G401.6 (cell line): ENCODE data around the gene STC2.
"Not testable (repeated sequence)": the region's sequence is repeated elsewhere in the genome, so short reads cannot be mapped to it uniquely, and the experiment has no call there.

Experiments used
- FAIRE-seq: peaks from 2 replicates; lab custom pipeline; 2012; peaks lifted over from hg19 to GRCh38; lab: Jason Lieb, UNC

The STC2 gene

DNA sequence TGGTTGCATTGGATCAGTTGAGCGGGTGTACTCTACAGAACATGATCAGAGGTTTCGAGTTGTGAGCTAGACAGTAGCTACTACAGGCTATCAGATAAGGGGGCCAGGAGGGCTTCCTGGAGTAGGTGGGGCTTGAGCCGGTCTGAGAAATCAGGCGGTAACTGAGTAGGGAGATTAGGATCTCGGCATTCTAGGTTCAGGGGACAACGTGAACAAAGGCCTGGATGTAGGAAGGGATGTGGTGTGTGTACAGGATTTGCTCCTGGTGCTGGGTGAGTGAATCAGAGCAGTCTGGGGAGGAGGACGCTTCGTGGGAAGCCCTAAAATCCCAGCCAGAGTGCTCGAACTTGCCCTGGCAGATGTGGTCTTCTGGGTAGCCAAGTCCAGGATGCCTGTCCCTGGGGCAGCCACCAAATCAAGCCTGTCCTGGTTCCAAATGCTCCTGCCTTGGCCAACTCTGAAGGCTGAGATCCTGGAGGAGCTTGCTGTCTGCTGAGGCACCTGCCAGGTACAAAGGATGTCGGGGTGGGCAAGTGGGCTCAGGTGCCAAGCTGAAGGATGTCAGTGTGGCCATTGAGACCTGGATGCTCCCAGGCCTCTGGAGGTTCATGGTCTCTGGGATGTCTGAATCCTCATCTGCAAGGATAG, 33.4 kb downstream of the STC2 start:
- FAIRE-seq: no peak

DNA sequence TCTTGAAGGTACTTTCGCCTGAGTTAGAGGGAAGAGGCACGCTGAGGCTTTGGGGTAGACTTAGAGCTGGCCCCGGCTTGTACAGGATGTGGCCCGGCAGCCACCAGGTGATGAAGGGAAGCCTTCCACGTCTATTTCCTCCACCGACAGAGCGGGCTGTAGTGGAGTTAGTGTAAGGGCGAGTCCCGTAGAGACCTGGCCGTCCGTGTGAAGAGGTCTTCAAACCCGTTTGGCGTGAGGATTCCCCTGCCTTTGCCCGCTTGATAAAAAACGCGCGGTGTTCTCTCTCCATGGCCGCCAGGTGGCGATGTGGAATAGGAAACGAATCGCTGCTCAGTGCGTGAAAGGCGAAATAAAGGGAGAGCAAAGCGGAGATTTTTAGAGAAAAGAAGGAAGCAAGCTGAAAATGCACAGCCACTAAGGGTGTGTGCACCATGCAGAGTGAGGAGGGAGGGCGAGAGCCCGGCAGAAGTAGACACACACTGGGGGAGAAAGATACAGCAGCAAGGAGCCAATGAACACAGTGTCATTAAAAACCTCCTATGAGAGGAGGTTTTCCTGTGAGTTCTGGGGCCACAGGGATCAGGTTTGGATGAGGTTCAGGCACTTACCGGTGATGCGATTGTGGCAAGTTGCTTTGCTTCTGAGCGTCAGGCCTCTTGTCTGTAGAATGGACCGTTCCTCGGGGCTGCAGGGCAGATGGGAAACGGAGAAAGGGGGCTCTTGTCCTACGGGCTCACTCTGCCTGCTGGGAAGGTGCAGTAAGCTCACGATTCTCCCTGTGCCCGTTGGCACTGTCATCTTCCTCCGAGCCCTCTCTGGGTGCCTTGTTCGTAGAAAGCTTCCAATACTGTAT, 34.2 kb downstream of the STC2 start:
- FAIRE-seq: peak; percentile 76

GRCh38 chr5:173291722-173292658, 36.2 kb downstream of the STC2 start:
- FAIRE-seq: no peak

DNA sequence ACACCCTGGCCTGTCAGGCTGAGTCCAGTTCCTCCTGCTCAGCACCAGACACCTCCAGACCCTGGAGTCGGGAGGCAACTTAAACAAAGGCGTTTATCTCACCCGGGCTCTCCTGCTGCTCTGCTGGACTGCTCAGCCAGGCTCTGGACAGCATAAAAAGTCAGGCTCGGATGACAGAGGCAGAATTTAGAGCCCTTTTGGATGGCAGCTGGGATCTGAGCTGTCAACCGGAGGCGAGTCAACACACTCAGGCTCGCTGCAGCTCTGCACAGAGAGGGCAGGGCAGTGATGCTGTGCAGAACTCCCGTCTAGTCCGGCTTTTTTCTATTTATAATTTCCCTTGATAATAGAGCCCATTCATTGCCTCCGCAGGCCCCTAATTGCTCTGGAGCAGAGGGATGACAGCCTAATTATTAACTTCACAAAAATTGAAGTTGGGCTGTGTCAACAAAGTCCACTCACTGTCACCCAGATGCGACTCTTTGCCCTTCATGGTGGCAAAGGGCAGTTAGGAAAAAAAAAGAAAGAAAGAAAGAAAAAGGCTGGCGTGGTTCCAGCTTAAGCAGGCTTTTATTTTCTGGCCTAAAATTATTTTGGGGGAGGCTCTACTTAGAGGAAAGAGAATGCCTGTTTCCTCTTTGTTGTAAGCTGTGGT, 37.6 kb downstream of the STC2 start:
- FAIRE-seq: no peak

DNA sequence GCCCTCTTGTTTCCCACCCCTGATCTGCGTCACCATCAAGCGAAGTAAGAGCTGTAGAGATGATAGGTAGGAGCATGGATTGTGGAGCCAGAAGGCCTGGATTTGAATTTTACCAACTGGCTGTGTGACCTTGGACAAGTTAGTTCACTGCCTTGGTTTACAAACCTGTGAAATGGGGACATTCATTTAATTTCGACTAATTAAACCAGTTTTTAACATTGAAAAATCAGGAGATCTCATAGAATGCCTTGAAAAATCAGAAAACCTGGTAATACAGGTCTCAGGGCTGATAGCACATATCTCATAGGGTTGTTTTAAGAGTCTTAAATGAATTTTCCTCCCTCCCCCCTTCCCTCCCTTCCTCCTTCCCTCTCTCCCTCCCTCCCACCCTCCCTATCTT, 38.8 kb downstream of the STC2 start:
- no peak for FAIRE-seq

DNA sequence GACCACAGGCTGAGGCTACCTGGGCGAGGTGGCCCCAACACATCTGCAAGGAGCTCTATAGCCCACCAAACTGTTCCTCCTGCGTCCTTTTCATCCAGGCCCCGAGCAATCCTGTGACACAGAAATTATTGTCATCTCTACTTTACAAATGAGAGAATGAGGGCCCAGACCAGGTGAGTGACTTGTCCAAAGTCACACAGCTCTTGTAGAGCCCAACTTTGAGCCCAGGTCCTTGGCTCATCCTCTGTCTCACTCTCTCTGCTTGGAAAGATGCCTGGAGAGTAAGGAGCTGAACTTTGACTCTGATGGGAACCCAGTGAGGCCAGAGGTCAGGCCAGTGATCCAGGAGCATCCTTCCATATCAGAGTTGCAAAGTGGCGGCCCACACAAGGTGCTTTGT, 39.6 kb downstream of the STC2 start:
- no peak for FAIRE-seq

DNA sequence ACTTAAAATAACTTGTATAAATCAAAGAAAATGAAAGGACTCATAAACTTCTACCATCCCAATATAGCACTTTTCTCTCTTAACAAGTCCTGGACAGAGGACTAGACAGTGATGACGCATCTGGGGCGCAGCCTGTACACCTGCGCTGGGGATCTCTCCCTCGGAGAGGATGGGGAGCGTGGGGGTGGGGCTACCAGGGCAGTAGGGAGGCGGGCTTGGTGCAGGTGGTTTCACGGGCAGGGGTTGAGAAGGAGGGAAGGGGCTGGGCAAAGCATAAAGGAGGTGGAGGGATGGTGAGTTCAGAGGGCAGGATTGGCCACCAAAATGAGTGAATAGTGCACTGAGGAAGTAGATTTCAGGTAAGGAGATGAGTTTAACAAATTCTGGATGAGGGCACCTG, 41.1 kb downstream of the STC2 start:
- FAIRE-seq: no peak

- not testable (repeated sequence) for FAIRE-seq
Measured at GRCh38 chr5:173284343-173284958, 43.8 kb downstream of the STC2 start.

- FAIRE-seq: no peak
Measured at GRCh38 chr5:173283318-173284288, 44.6 kb downstream of the STC2 start.

DNA sequence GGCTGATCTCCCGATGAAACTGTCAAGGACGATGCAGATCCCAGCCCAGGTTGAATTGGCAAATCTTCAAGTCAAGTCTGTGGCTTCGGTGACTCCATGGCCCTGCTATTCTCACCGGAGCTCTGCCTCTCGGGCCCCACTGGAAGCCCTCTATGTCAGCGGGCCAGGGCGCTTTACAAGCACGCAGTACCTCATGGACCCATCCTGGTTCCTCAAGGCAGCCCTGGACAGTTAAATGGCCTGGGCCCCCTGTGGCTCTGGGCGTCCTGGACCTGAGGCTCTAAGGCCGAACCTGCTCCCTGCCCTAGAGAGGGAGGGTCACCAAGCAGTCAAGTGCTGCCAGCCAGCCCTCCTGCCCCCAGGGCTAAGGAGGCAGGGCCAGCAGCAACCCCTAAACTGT, 45.3 kb downstream of the STC2 start:
- no peak for FAIRE-seq

GRCh38 chr5:173281910-173282309, 46.3 kb downstream of the STC2 start:
- no peak for FAIRE-seq

- FAIRE-seq: no peak
Measured at GRCh38 chr5:173279166-173279565, 49.0 kb downstream of the STC2 start.

DNA sequence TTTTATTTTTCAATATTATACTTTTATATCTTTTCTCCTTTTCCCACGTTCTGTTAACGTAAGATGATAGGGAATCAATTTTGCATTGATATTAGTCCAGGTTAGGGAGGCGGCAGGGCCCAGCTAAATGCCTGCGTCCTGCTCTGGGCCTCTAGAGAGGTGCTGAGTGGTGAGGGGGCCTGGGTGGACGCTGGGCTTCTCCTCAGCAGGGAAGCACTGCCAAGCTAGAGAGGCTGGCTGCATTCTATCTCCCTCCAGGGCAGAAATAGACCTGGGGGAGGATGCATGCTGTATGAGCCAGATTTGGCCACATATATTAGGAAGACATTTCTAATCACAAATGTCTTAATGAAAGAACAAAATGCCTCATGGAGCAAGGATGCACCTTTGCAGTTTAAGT, 49.6 kb downstream of the STC2 start:
- FAIRE-seq: no peak

GRCh38 chr5:173278172-173278571, 50.0 kb downstream of the STC2 start:
- FAIRE-seq: no peak

GRCh38 chr5:173274771-173275170, 53.4 kb downstream of the STC2 start:
- FAIRE-seq: no peak

DNA sequence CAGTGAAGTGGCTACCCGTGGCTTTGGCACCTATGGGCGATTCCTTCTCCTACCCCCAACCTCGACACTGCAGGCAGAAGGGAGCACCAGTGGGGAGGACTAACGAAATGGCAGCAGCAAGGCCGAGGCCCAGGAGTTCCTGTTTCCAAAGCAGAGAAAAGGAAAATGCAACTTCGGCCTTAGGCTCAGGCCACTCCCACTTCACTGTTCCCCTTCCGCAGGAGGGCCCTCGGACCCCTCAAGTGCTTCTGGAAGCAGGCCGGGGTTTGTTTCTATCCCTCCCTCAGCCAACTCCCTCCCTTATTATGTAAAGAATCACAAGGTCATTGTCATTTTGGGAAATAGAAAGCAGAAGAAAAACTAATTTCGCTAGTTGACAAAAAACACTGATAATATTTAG, 56.8 kb downstream of the STC2 start:
- FAIRE-seq: no peak

DNA sequence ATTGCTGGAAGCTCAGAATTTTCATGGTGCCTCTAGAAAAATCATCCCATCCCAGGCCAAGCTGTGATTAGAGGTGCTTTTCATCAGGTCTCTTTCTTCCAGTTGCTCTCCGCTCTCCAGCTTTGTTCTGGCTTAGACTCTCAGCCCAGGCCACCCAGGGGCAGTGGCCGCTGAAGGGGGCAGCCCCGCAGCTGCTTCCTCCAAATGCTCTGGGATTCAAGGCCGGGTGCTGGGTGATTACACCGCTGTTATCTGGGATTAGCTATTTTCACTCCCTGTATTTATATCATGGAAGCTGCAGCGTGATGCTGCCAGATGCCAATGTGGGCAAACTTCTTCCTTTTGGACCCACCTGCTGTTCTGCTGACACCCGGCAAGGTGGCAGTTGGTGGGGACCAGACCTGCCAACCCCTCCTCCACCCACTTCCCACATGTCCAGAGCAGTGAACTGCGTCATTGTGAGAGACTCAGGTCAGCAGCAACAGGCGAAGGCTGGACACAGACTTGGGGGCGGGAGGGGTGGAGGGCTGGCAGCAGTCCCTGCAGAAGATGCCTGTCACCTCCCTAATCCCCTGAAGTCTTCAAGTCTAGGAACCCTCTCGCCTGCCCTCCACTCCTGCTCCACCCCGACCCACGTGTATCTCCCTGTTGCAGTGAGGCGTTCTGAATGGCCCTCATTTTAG, 59.3 kb downstream of the STC2 start:
- FAIRE-seq: no peak

GRCh38 chr5:173265433-173265832, 62.8 kb downstream of the STC2 start:
- FAIRE-seq: no peak
